Non-pigmented ciliary epithelial cell (primary cell): ENCODE results near the gene GRAMD4.
"Not testable (repeated sequence)": the region's sequence is repeated elsewhere in the genome, so short reads cannot be mapped to it uniquely, and the experiment has no call there.

ENCODE experiments used
- DNase-seq: peaks from one replicate; pipeline ENCODE4 v3.0.0-alpha.2; 2010; ENCODE audit warnings: low read depth

Gene GRAMD4

GRCh38 chr22:46620588-46621242 is 529 bp downstream of the GRAMD4 start:
- no peak for DNase-seq

GRCh38 chr22:46621243-46621930 is 1.2 kb downstream of the GRAMD4 start:
- not testable (repeated sequence) for DNase-seq

GRCh38 chr22:46622081-46622521 is 1.9 kb downstream of the GRAMD4 start:
- DNase-seq = no peak

- DNase-seq = no peak
These were observed 5.1 kb downstream of the GRAMD4 start for GRCh38 chr22:46625113-46625842.

- DNase-seq = no peak
These were observed 5.7 kb downstream of the GRAMD4 start for GRCh38 chr22:46625843-46626349.

- no peak for DNase-seq
These were observed 6.2 kb downstream of the GRAMD4 start for GRCh38 chr22:46626356-46626755.

- no peak for DNase-seq
These were observed 7.0 kb downstream of the GRAMD4 start for GRCh38 chr22:46626911-46627805.

GRCh38 chr22:46627806-46628482 is 7.8 kb downstream of the GRAMD4 start:
- DNase-seq = no peak

GRCh38 chr22:46628756-46629155 is 8.6 kb downstream of the GRAMD4 start:
- DNase-seq = no peak

- DNase-seq = no peak
These were observed 9.1 kb downstream of the GRAMD4 start for GRCh38 chr22:46629291-46629690.

- DNase-seq = no peak
These were observed 10.9 kb downstream of the GRAMD4 start for GRCh38 chr22:46631113-46631512.

- DNase-seq = no peak
These were observed 12.6 kb downstream of the GRAMD4 start for GRCh38 chr22:46632646-46633249.

- DNase-seq = no peak
These were observed 13.2 kb downstream of the GRAMD4 start for GRCh38 chr22:46633334-46633890.

GRCh38 chr22:46634011-46634699 is 14.0 kb downstream of the GRAMD4 start:
- DNase-seq = no peak

GRCh38 chr22:46634973-46635685 is 14.9 kb downstream of the GRAMD4 start:
- not testable (repeated sequence) for DNase-seq

- DNase-seq = no peak
These were observed 15.6 kb downstream of the GRAMD4 start for GRCh38 chr22:46635756-46636155.

- DNase-seq = no peak
These were observed 16.2 kb downstream of the GRAMD4 start for GRCh38 chr22:46636221-46637002.
